Activated CD4-positive, alpha-beta T cell treated with anti-CD3 and anti-CD28 coated beads, Interleukin-2, amount 50 U/mL, for 48 hours (primary cell): ENCODE results near the gene NFKB1.

Experiments used
- DNase-seq, 2 experiments: peaks; one replicate each; pipeline ENCODE4 v3.0.0-alpha.2; 2020

The NFKB1 gene

DNA sequence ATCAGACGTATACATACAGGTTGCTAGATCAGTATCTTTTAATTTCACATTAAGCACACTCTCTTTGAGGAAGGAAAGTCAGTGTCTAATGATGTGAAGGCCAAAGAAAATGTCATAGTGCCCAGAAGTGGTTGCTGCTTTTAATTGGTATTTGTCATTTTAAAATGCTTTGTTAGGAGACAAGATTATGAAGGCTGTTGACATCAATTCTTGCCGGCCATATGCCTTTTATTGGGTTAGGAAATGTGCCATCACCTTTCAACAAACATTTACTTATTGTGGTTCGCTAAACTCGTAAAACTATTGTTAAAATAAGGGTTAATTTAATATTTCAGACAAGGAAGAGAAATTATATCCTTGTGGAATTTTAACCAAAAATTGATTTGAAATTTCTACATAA, 32.2 kb downstream of the NFKB1 start:
- no peak for DNase-seq

- DNase-seq = no peak
Observed at GRCh38 chr4:102533904-102534303, 32.7 kb downstream of the NFKB1 start.

DNA sequence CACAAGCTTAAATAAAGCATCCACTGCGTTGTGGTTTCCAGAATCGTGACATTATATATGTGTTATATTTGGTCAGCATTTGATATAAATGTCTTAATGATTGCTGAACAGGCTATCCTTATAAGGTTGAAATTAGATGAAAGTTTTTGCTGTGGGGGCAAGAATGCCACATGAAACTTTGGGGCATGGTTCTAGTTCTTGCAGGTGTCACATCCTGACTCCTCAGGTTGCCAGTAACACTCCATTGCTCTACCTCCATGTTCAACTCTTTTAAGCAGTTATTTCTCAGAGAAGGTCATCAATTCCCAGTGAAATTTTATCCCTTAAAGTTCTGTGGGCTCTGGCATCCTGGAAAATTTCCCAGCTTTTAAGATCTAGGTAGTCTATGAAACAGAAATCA, 33.7 kb downstream of the NFKB1 start:
- no peak for DNase-seq

DNA sequence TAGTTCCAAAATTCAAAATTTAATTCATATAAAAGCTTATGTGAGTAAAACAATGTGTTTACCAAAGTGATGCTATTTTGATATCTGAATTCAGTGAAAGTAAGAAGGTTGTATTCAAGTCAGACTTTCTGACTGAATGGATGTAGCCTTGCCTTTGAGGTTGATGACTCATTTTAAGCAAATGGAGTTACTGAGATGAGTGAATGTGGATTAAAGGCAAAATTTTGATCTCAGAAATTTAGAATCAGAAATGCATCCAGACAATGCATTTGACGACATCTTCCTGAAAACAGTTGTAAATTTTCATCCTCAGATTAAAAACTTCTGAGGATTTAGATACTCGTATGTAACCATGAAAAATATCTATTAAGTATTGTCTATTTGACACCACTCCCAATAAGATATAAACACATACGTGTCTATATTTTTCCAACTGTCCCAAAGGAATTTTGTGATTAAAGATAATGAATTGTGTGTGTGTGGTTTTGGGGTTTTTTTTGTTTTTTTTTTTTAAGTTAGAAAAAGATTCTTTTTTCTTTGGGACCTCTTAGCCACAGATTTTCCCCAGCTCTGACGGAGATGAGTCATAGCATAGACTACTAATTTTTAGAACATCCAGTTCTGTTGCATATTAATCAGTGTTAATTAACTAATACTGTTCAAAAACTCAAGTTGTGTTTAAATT, 34.4 kb downstream of the NFKB1 start:
- no peak for DNase-seq

DNA sequence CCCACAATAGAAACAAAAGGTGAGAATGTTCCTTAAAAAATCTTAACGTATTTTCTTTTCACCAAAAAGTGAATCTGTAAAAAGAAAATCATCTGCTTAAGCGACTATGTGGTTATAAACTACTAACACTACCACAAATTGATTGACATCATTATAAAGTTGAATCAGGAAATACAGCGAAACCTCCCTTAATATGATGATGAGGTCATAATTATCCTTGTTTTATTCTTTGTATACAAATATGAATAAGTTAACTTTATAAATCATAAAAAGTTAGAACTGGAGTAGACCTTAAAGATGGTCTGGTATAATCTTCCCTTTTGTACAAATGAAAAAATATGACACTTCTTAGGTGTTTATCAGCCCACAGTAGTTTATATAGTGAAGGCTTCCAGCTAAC, 35.6 kb downstream of the NFKB1 start:
- DNase-seq = no peak

DNA sequence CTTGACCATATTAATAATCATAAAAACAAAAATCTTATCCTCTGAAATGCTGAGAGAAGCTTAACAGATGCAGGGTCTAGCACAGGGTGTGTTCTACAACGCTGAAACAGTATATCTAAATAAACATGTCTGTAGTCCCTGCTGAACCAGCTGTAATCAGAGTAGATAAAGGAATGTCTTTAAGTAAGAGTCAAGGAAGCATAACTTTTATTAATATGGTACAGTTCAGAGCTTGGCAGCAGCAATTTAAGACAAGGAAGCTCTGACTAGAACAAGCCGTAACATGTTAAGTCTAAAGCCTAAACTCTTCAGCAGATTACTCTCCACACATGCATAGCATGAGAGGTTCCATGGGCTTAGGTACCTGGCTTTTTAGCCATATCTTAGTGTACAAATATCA, 36.1 kb downstream of the NFKB1 start:
- DNase-seq = no peak

DNA sequence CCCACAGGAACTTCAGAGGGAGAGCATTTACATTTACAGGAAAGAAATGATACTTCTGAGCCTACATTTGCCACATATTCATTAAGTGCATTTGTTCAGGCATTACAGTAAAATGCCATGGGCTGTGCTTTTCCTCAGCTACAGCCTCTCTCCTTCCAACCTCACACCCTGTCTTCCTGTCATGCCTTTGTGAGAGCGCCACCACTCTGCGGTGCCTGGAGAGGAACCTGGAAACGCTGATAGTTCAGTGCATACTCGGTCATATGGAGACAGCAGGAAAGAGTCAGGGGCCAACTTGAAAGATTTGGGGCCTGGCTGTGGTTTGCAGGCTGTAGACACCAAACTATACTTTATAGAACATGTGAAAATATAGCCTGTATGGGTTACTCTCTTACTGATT, 40.5 kb downstream of the NFKB1 start:
- DNase-seq = no peak

DNA sequence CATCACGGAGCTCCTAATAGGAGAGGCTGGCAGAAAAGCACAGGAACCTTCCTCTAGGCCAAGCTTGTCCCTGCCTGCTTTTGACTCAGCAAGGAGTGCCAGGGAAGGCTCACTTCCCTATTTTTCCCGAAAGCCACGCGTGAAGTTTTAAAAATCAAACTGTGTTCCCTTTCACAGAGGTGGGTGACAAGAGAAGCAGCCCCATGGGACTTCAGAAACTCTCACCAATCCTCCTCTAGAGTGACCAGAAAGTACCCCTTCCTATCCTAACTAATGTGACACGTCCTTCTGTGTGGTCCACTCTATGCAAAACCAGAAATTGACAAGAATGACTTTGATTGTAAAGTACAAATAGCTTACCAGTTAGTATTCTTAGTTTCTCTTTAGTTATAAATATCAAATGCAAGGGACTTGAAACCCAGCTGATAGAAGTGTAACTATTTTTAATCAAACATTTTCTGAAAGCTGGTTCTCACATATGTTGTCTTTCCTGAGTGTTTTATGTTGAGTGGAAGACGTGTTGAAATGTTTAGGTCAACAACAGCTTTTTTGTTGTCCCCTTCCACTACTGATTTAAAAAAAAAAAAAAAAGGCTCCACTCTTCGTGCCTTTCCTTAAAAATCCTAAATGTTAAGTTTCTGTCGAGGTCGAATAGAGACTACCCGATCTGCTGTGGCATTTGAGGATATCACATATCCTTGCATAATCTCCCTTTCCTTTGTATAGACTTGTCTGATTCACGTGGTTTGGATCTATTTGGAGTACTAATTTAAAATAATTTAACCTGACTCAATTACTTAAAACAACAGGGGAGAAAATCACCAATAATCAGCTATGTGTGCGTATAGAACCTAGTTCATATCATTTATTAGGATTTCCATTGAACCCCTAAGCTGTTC, 42.1 kb downstream of the NFKB1 start:
- DNase-seq = no peak

DNA sequence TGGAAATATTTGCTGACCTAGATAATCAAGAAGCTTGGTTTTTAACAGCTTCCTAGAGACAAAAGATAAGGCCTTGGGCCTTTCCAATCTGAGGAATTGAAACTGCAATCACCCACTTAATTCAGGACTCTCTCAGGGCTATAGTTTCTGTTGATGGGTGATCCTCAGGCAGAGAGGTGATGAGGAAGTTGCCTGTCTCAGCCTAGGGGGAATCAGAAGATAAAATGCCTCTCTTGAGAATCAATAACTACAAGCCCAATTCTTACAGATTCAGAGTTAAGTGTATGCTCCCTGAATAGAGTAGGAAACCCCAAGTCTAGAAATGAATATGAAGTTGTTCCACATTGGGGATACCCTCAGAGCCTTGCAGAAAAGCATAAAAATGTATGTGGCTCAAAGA, 45.5 kb downstream of the NFKB1 start:
- no peak for DNase-seq

GRCh38 chr4:102547973-102548372, 46.8 kb downstream of the NFKB1 start:
- no peak for DNase-seq

- no peak for DNase-seq
Observed at GRCh38 chr4:102551958-102552565, 50.9 kb downstream of the NFKB1 start.

GRCh38 chr4:102552781-102553180, 51.6 kb downstream of the NFKB1 start:
- no peak for DNase-seq

DNA sequence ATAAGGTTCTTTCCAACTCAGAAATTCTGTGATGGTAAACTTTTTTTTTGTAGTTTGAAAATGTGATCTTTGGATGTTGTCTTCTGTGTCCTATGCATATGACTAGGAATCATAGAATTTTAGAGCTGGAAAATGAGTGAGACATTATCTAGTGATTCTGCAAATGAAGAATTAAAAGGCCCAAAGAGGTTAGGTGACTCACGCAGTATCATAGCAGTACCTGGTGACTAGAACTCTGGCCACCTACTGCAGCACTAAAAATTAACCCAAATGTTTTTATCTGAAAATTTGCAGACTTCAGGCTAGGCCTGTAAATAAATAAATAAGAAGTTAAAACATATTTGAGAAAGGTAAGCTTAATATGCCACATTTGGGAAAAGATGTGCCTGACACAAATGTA, 52.8 kb downstream of the NFKB1 start:
- no peak for DNase-seq

DNA sequence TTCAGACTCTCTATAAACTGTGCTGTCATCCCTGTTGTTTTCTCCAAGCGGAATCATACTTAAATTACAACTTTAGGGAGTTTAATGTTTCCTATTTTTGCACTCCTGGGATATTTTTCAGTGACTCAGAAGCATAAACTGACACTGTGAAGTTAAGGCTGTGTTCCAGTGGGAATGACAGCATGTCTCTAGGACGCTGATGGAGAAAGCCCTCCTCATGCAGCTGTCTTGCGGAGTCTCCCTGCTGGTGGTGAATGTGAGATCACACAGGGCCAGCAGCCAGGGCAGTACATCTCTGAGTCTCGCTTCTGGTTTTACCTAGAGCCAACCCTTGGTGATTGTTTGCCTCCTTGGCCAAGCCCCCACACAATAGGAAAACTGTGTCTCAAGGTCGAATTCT, 53.3 kb downstream of the NFKB1 start:
- no peak for DNase-seq

DNA sequence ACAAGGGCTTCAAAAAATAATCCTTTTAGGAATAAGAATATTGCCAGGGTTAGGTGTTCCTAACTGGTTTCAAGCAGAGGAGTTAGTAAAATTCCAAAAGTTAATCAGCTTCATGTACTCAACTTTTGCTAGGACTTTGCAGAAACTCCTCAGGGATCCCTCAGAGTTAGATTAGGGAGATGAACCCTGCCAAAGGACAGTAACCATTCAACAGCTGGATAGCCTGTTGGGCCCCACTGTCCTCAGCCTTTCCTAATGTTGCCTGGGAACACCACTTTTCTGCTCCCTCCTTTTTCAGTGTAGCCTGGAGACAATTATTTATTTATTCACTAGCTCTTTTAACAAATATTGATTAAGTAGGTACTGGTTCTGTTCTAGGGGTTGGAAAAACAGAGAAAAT, 53.8 kb downstream of the NFKB1 start:
- DNase-seq = no peak

GRCh38 chr4:102557636-102558035, 56.5 kb downstream of the NFKB1 start:
- no peak for DNase-seq

- DNase-seq = no peak
Observed at GRCh38 chr4:102560115-102560514, 59.0 kb downstream of the NFKB1 start.

DNA sequence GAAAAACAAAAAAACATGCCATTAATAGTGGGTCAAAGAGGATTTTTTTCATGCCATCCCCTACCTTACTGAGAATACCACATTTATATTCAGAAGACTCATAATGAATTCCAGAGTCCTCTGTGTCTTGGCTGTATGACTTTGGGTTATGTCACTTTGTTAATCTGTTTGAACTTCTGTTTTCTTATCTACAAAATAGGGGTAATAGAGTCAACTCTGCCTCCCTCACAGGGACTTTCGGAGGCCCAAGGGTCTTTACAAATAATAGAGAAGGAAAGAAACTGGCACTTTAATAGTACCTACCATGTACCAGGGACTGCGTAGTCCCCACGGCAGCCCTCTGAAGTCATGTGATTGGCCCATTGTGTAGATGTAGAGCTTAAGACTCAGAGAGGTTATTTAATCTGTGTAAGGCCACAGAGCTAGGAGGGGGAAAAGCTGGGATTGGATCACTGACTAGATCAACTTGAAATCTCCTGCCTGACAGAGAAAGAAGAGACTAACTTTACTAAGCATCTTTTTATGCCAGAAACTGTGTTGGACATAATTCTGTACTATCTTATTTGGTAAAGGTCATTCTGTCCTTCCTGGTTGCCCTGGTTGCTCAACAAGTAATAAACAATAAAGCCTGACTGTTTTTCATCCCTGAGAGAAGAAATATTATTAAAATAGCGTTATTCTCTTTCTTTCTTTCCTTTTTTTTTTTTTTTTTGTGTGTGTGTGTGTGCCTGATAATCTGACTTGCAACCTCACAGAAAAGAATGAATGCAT, 59.6 kb downstream of the NFKB1 start:
- DNase-seq = no peak

DNA sequence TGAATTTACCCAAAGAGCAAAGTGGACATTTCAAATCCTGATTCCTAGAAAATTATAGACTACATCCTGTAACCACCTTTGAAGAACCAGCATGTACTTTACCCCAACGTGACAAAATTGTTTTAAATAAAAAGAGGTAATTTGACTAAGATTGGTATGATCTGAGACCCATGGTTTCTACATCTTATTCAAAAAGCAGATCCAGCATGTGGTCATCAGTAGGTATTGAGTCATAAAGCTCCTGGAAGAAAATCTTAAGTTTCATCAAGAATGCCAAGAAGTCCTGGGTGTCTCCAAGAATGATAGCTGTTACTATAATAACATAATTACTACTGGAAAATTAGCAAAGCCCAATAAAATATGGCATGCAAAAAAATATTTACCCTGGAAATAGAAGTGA, 61.8 kb downstream of the NFKB1 start:
- DNase-seq = no peak

- DNase-seq = peak; percentile 26 to 53
Observed at GRCh38 chr4:102564399-102565059, 63.4 kb downstream of the NFKB1 start.

DNA sequence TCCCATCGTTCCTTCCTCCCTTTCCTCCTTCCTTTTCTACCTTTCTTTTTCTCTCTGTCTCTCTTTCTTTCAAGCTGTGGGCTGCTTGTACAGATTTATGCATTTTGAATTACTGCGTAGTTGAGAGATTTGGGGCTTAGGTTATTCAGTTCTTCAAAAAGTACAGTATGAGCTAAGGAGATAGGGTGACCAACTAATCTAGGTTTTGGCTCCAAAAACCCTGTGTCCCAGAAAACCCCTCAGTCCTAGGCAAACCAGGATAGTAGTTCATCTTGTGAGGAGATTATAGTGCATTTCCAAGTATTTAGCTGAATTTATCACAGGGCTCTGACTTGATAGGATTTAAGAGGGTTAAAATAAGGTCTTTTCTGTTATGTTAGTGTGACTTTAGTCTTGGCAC, 64.5 kb downstream of the NFKB1 start:
- no peak for DNase-seq

DNA sequence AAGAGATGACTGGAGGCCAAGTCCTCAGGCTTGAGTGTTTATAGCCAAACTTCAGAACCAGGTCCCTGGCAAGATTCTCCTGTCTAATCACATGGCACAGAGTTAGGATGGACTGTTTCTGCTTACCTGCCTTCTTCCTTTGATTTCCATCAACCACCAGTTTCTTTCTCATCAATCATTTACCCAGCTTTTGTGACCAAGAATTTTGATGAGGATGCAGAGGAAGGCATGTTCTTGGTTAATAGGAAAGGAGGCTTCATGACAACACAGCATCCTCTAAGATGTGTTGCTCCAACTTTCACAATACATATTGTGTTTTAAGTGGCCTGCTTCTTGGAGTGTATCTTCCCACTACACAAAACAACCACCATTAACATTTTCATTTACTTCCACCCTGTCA, 65.3 kb downstream of the NFKB1 start:
- no peak for DNase-seq

- DNase-seq = no peak
Observed at GRCh38 chr4:102567427-102567826, 66.3 kb downstream of the NFKB1 start.
